DND-41 (cell line): Measurements from ENCODE around the gene MALRD1.

Experiments used
- CTCF ChIP-seq: IDR thresholded peaks from 2 replicates; pipeline ENCODE4 v1.5.1; 2012; ENCODE audit warnings: borderline replicate concordance, low read length, moderate library complexity, mild to moderate bottlenecking; ENCODE audit not compliant: poor library complexity, severe bottlenecking; ENCODE audit errors: extremely low read depth
- EZH2 ChIP-seq: IDR thresholded peaks from 3 replicates; pipeline ENCODE4 v1.6.1; 2012; ENCODE audit warnings: borderline replicate concordance, low read depth, mild to moderate bottlenecking, moderate library complexity, low read length, inconsistent platforms; ENCODE audit not compliant: severe bottlenecking

- TF ChIP-seq EZH2 (no peak), CTCF (no peak)
Observed at GRCh38 chr10:19578571-19578970, 530.0 kb downstream of the MALRD1 start.
